Osteoblast (primary cell): ENCODE measurements around the gene ZBED4. TPM values are rescaled to one million over a fixed set of nuclear protein-coding genes. Genes with fewer than 3 reads are reported as not detected.
A peak's percentile ranks its signal among the peaks of the same experiment; 100 is the strongest.

ENCODE experiments used
- DNase-seq: peaks from one replicate; pipeline ENCODE4 v3.0.0; 2011; ENCODE audit warnings: low spot score, mixed read lengths; ENCODE audit not compliant: insufficient read length; ENCODE audit errors: missing footprints
- H2AFZ ChIP-seq: 2 replicates; pipeline ENCODE4 v1.6.0; 2011; ENCODE audit warnings: mild to moderate bottlenecking, low read length
- H3K27ac ChIP-seq: 2 replicates; pipeline ENCODE4 v1.5.1; 2011; ENCODE audit warnings: mild to moderate bottlenecking, low read depth, low read length, moderate library complexity
- H3K27me3 ChIP-seq: 2 replicates; pipeline ENCODE4 v1.6.0; 2012; ENCODE audit warnings: mild to moderate bottlenecking, control low read depth, inconsistent platforms, low read length, moderate library complexity; ENCODE audit not compliant: insufficient read depth
- H3K36me3 ChIP-seq: 2 replicates; pipeline ENCODE4 v1.5.1; 2011; ENCODE audit warnings: mild to moderate bottlenecking, low read length, control low read depth, moderate library complexity; ENCODE audit not compliant: insufficient read depth
- H3K4me1 ChIP-seq: 2 replicates; pipeline ENCODE4 v1.5.1; 2011; ENCODE audit warnings: mild to moderate bottlenecking, low read length, control low read depth, moderate library complexity; ENCODE audit not compliant: insufficient read depth
- H3K4me2 ChIP-seq: 2 replicates; pipeline ENCODE4 v1.6.0; 2011; ENCODE audit warnings: mild to moderate bottlenecking, low read length; ENCODE audit not compliant: insufficient read depth
- H3K4me3 ChIP-seq: fragments of 200-600 bp; sonication (generic); 3 replicates; pipeline ENCODE4 v1.5.1; 2012; ENCODE audit warnings: mild to moderate bottlenecking, low read length, inconsistent platforms; ENCODE audit not compliant: insufficient read depth
- H3K79me2 ChIP-seq: 2 replicates; pipeline ENCODE4 v1.6.0; 2012; ENCODE audit warnings: mild to moderate bottlenecking, low read length, control low read depth, inconsistent platforms; ENCODE audit not compliant: insufficient read depth
- H3K9me3 ChIP-seq: 2 replicates; pipeline ENCODE4 v1.5.1; 2011; ENCODE audit warnings: low read depth, low read length, control low read depth
- H4K20me1 ChIP-seq: 2 replicates; pipeline ENCODE4 v1.6.0; 2012; ENCODE audit warnings: mild to moderate bottlenecking, low read length, control low read depth; ENCODE audit not compliant: insufficient read depth
- total RNA-seq: library from RNA; depleted of rRNA; stranded (reverse); fragments of >200 nt; gene quantifications from 2 replicates; pipeline ENCODE4 v1.2.3, GENCODE V29; 2012
- TF ChIP-seq, protein P1 (sequence below): IDR thresholded peaks from 2 replicates; pipeline ENCODE4 v1.5.1; 2011; ENCODE audit warnings: mild to moderate bottlenecking, low read depth, low read length, moderate library complexity; ENCODE audit errors: extremely low read depth

ZBED4 gene
- total RNA-seq, 1 donor = 8.3 TPM

DNA sequence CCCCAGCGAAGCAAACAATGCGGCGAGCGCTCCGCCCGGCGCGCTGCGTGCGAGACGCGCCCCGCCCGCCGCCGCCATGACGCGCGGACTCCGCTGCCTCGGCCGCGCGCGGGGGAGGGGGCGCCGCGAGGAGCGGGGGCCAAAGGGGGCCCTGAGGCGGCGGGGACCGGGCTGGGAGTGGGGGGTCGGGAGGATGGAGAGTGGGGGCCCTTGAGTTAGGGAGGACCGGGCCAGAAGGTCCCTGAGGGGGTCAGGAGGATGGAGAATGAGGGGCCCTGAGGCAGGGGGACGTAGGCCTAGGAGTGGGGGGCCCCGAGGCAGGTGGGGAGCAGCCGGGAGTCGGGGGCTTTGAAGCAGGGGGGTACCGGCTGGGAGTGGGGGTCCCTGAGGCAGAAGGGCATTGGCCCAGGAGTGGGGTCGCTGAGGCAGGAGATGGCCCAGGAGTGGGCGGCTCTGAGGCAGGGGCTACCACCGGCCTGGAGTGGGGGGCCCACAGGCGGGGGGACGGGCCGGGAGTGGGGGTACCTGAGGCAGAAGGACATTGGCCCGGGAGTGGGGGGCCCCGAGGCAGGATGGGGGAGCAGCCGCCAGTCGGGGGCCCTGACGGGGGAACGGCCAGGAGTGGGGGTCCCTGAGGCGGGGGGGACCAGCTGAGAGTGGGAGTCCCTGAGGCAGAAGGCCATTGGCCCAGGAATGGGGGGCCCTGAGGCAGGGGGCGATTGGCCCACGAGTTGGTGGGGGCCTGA lies 25.6 kb upstream of the ZBED4 start, which contains the start of gene BRD1:
TSS of gene BRD1 (minus strand) at position 21 of the 746 bp plus-strand sequence. CDS start 3,556 bp downstream, outside the sequence.
- H3K4me1 ChIP-seq = peaks cover 17% of the 10 kb centered on the region
- TF ChIP-seq, protein P1, sequence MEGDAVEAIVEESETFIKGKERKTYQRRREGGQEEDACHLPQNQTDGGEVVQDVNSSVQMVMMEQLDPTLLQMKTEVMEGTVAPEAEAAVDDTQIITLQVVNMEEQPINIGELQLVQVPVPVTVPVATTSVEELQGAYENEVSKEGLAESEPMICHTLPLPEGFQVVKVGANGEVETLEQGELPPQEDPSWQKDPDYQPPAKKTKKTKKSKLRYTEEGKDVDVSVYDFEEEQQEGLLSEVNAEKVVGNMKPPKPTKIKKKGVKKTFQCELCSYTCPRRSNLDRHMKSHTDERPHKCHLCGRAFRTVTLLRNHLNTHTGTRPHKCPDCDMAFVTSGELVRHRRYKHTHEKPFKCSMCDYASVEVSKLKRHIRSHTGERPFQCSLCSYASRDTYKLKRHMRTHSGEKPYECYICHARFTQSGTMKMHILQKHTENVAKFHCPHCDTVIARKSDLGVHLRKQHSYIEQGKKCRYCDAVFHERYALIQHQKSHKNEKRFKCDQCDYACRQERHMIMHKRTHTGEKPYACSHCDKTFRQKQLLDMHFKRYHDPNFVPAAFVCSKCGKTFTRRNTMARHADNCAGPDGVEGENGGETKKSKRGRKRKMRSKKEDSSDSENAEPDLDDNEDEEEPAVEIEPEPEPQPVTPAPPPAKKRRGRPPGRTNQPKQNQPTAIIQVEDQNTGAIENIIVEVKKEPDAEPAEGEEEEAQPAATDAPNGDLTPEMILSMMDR = no peak
- H2AFZ ChIP-seq = peak within 1 kb of the TSS; percentile 70
- no peaks in the 10 kb centered on the region for H3K27me3 ChIP-seq
- H3K4me2 ChIP-seq = peak within 1 kb of the TSS; percentile 97
- H3K4me3 ChIP-seq = peak within 1 kb of the TSS; percentile 87
- H3K9me3 ChIP-seq = no peaks in the 10 kb centered on the region
- peaks cover 11% of the 10 kb centered on the region for H3K36me3 ChIP-seq
- peak; percentile 97 for DNase-seq
- peak within 1 kb of the TSS; percentile 92 for H3K27ac ChIP-seq
- H3K79me2 ChIP-seq = peaks cover 40% of the 10 kb centered on the region
- H4K20me1 ChIP-seq = peaks cover 38% of the 10 kb centered on the region

DNA sequence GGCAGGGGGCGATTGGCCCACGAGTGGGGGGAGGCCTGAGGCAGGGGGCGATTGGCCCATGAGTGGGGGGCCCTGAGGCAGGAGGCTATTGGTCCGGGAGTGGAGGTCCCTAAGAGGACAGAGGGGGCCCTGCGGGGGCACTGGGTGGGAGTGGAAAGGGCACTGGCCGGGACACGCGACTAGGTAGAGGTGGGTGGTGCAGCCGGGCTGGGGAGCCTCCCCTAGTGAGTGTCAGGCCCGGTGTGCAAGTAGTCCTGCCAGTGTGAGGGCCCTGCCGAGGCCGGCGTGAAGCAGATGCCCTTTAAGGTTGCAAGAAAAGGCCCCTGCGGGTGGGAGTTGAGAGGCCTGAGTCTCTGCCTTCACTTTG lies 25.1 kb upstream of the ZBED4 start:
- Histone ChIP-seq H3K27ac (no peak overlapping the region), H3K36me3 (peaks cover 6% of the 10 kb centered on the region), H3K27me3 (peaks cover 4% of the 10 kb centered on the region), H3K9me3 (no peaks in the 10 kb centered on the region), H3K4me2 (no peak overlapping the region), H3K4me1 (peaks cover 17% of the 10 kb centered on the region), H4K20me1 (peaks cover 33% of the 10 kb centered on the region), H2AFZ (no peak overlapping the region), H3K79me2 (peaks cover 34% of the 10 kb centered on the region), H3K4me3 (no peak overlapping the region)
- peak; percentile 73 for DNase-seq
- TF ChIP-seq, protein P1 = no peak

DNA sequence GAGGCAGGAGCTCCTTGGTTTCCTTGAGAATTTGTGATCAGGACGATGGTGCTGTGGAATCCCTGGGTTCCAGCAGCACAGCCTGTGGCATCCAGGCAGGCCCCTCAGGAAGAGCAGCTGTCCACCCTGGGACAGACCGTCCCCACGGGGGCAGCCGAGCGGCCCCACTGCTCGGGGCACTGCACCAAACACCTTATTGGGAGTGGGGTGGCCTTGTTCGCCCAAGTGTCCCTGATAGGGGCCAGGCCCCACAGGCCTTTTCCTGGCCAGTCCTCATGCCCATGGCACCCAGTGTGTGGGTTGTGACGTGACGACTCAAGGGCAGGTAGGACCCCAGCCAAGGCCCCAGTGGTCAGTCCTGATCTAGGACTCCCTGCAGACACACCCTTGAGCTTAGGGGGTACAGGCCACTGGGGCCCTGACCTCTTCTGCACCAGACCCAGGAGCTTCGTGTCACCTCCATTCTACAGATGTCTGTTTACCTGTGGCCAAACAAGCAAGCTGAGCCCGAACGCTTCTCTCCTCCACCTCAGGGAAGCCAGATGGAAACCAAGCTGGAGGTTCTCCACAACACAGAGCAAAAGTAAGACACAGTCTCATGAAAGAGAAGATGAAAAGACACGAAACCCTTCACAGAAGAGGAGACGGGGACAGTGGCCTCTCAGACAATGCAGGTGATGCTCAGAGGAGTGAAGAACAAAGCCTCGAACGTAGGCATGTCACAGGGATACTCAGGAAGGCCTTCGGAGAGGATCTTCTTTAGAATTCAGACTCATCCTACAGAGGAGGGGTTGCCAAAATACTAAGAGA lies 24.4 kb upstream of the ZBED4 start:
- Histone ChIP-seq H3K27me3 (peaks cover 4% of the 10 kb centered on the region), H3K27ac (no peak overlapping the region), H3K79me2 (peaks cover 28% of the 10 kb centered on the region), H4K20me1 (peaks cover 26% of the 10 kb centered on the region), H3K4me3 (no peak overlapping the region), H3K36me3 (no peaks in the 10 kb centered on the region), H3K4me1 (peaks cover 17% of the 10 kb centered on the region), H3K4me2 (no peak overlapping the region), H3K9me3 (no peaks in the 10 kb centered on the region), H2AFZ (no peak overlapping the region)
- TF ChIP-seq, protein P1 = no peak
- peak; percentile 42 for DNase-seq
